HepG2 (cell line): ENCODE measurements around the gene HS3ST5. TPM values are rescaled to one million over a fixed set of nuclear protein-coding genes. Genes with fewer than 3 reads are reported as not detected.

Experiments used
- CBX2 ChIP-seq, 2 experiments: fragments of 200-600 bp in 1 of 2; sonication (generic); formaldehyde crosslinking in 1 of 2; IDR thresholded peaks; 2 replicates each; pipeline versions ENCODE4 v1.7.0 to v1.8.1; 2018 to 2022; ENCODE audit warnings: low read depth in 2 of 2, low read length in 1 of 2, mild to moderate bottlenecking in 1 of 2, missing genetic modification reagents in 1 of 2
- CC2D1A ChIP-seq: sonication (generic); formaldehyde crosslinking; IDR thresholded peaks from 2 replicates; pipeline ENCODE4 v1.8.1; 2023; ENCODE audit warnings: mild to moderate bottlenecking, missing genetic modification reagents
- CREM ChIP-seq, 2 experiments: sonication (generic) in 1 of 2; formaldehyde crosslinking in 1 of 2; IDR thresholded peaks; 2 replicates each; pipeline versions ENCODE4 v1.4.0 to v1.6.1; 2016 to 2020; ENCODE audit warnings: antibody characterized with exemption in 1 of 2, mild to moderate bottlenecking in 1 of 2, missing genetic modification reagents in 1 of 2
- DRAP1 ChIP-seq: IDR thresholded peaks from 2 replicates; pipeline ENCODE4 v1.6.1; 2016; ENCODE audit warnings: missing genetic modification reagents, missing compliant biosample characterization
- HIVEP1 ChIP-seq: sonication (generic); formaldehyde crosslinking; IDR thresholded peaks from 2 replicates; pipeline ENCODE4 v1.4.0; 2020; ENCODE audit warnings: mild to moderate bottlenecking, missing genetic modification reagents
- HOXA3 ChIP-seq: sonication (generic); formaldehyde crosslinking; IDR thresholded peaks from 2 replicates; pipeline ENCODE4 v1.5.0; 2020; ENCODE audit warnings: missing genetic modification reagents
- NFRKB ChIP-seq: fragments of 450-650 bp; IDR thresholded peaks from 2 replicates; pipeline ENCODE4 v1.6.1; 2017
- POLR2AphosphoS5 ChIP-seq: IDR thresholded peaks from 2 replicates; pipeline ENCODE4 v1.6.1; 2012; ENCODE audit warnings: low read depth, low read length
- PRPF4 ChIP-seq: fragments of 200-400 bp; formaldehyde crosslinking; IDR thresholded peaks from 2 replicates; pipeline ENCODE4 v1.6.1; 2016; ENCODE audit warnings: low read length, low read depth; ENCODE audit not compliant: poor library complexity, severe bottlenecking
- RFX5 ChIP-seq: IDR thresholded peaks from 2 replicates; pipeline ENCODE4 v1.6.1; 2011; ENCODE audit warnings: low read depth, low read length, improper control_type of control experiment
- SNRNP70 ChIP-seq: fragments of 200-400 bp; formaldehyde crosslinking; IDR thresholded peaks from 2 replicates; pipeline ENCODE4 v1.6.1; 2017; ENCODE audit warnings: mild to moderate bottlenecking, low read depth, low read length, moderate library complexity
- TMF1 ChIP-seq: sonication (generic); formaldehyde crosslinking; IDR thresholded peaks from 2 replicates; pipeline ENCODE4 v1.8.1; 2022; ENCODE audit warnings: low read depth, missing genetic modification reagents
- USF2 ChIP-seq, 2 experiments: sonication (generic) in 1 of 2; formaldehyde crosslinking in 1 of 2; IDR thresholded peaks; 2 replicates each; pipeline versions ENCODE4 v1.5.1 to v1.6.1; 2011 to 2020; ENCODE audit warnings: borderline replicate concordance in 1 of 2, low read depth in 1 of 2, low read length in 1 of 2, mild to moderate bottlenecking in 1 of 2, missing genetic modification reagents in 1 of 2, moderate library complexity in 1 of 2
- ZNF317 ChIP-seq: sonication (generic); formaldehyde crosslinking; IDR thresholded peaks from 2 replicates; pipeline ENCODE4 v1.5.0; 2020; ENCODE audit warnings: mild to moderate bottlenecking, missing genetic modification reagents
- ZNF460 ChIP-seq: sonication (generic); formaldehyde crosslinking; IDR thresholded peaks from 2 replicates; pipeline ENCODE4 v1.5.1; 2020; ENCODE audit warnings: missing genetic modification reagents, mild to moderate bottlenecking, borderline replicate concordance
- ZNF563 ChIP-seq: sonication (generic); formaldehyde crosslinking; IDR thresholded peaks from 2 replicates; pipeline ENCODE4 v1.8.0; 2022; ENCODE audit warnings: mild to moderate bottlenecking, moderate library complexity, missing genetic modification reagents
- ZNF589 ChIP-seq: sonication (generic); formaldehyde crosslinking; conservative IDR thresholded peaks from 2 replicates; pipeline ENCODE4 v1.8.0; 2022; ENCODE audit warnings: mild to moderate bottlenecking, moderate library complexity, missing genetic modification reagents
- ZNF652 ChIP-seq: IDR thresholded peaks from 2 replicates; pipeline ENCODE4 v1.6.1; 2016; ENCODE audit warnings: low read depth, borderline replicate concordance
- ZSCAN12 ChIP-seq: sonication (generic); formaldehyde crosslinking; IDR thresholded peaks from 2 replicates; pipeline ENCODE4 v1.9.0; 2021; ENCODE audit warnings: mild to moderate bottlenecking, missing genetic modification reagents
- polyA plus RNA-seq, 8 experiments: library from polyadenylated mRNA; depleted of rRNA in 3 of 8; stranded (reverse) in 7 of 8; unstranded in 1 of 8; fragments of >200 nt; fragmentation: Illumina TruSeq in 4 of 8; extraction: Trizol in 4 of 8; gene quantifications; 2 replicates each; pipeline versions ENCODE4 v1.2.1 to v1.2.3, GENCODE V29; 2011 to 2016; ENCODE audit warnings: low read depth in 4 of 8, missing spikeins in 1 of 8, mixed read lengths in 1 of 8; ENCODE audit not compliant: insufficient read depth in 1 of 8
- total RNA-seq, 5 experiments: library from RNA; depleted of rRNA; stranded (reverse); fragments of >200 nt; fragmentation: Illumina TruSeq; extraction: Trizol; gene quantifications; 2 replicates each; pipeline ENCODE4 v1.2.3, GENCODE V29; 2016; ENCODE audit warnings: low read depth in 1 of 5
- TF ChIP-seq, protein P1 (sequence below): IDR thresholded peaks from 2 replicates; pipeline ENCODE4 v1.6.1; 2016; ENCODE audit warnings: missing compliant biosample characterization, missing genetic modification reagents, borderline replicate concordance
- TF ChIP-seq, protein P2 (sequence below): sonication (generic); formaldehyde crosslinking; conservative IDR thresholded peaks from 2 replicates; pipeline ENCODE4 v1.4.0; 2020; ENCODE audit warnings: missing genetic modification reagents

Gene HS3ST5
- total and polyA plus RNA-seq, 2 of the 13 experiments (the other 11 are each of a cell fraction or from before 2014, with no cell fraction given), result 1.1 to 1.6 TPM

DNA sequence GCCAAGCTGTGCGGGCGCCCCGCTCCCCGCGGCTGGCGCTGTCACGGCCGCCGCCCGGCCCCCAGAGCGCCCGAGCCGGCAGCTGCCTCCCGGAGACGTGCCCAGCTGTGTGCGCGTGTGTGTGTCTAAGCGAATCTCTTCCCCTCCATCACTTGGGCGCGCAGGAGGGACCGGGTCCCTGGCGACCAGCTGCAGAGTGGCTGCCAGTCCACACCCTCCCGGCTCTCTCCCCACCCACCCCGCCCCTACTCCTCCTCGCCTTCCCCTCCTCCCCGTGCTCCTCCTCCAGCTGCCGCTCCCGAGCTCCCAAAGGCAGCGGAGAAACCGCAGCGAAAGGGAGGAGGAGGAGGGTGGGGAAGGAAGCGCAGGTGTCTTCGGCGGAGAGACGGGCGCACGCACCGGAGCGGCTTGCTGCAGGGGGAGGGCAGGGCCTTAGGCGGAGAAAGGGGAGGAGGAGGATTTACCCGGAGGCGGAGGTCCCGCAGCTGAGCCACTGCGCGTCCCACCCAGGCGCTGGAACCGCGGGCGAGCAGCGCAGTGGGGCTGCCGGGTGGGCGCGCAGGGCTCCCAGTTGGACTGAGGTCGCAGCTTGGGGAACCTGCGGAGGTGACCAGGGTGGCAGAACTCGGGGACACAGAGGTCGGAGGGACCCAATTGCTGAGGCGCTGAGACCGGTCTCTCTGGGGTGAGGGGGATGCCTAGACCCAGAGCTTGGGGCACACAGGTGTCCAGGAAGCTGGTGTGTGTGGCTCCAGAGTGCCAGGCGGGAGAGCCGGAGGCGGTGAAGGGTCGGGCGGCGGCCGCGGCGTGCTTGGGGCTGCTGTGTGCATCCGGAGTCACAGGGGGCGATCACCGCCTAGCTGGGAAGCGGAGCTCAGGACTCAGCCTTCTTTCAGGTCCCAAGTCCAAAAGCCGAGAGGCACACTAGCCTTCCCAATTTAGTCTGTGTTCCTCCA is at the start of gene HS3ST5 (continued):
- TF ChIP-seq SNRNP70, result no peak
- no peak for TF ChIP-seq HIVEP1 (CRISPR knock-in tag)
- TF ChIP-seq NFRKB, result no peak
- no peak for TF ChIP-seq USF2 (IDR thresholded peaks at IDR 0.05; ENCODE audit: low read depth, low read length)
- no peak; the same call in 1 of the 2 replicates for TF ChIP-seq USF2 (CRISPR knock-in tag; IDR thresholded peaks at IDR 0.05; ENCODE audit: borderline replicate concordance)
- no peak for TF ChIP-seq ZNF652 (CRISPR knock-in tag)
- TF ChIP-seq CC2D1A (CRISPR knock-in tag), result no peak
- TF ChIP-seq PRPF4, result no peak
- no peak for TF ChIP-seq ZSCAN12
- no peak for TF ChIP-seq ZNF563 (CRISPR knock-in tag)
- no peak for TF ChIP-seq RFX5
- TF ChIP-seq POLR2AphosphoS5, result 0 out of 2 replicates have a peak, but pooled peaks have one; percentile 7
- TF ChIP-seq, protein P1, sequence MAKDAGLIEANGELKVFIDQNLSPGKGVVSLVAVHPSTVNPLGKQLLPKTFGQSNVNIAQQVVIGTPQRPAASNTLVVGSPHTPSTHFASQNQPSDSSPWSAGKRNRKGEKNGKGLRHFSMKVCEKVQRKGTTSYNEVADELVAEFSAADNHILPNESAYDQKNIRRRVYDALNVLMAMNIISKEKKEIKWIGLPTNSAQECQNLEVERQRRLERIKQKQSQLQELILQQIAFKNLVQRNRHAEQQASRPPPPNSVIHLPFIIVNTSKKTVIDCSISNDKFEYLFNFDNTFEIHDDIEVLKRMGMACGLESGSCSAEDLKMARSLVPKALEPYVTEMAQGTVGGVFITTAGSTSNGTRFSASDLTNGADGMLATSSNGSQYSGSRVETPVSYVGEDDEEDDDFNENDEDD (CRISPR knock-in tag), result no peak
- TF ChIP-seq ZNF460 (CRISPR knock-in tag), result no peak
- no peak for TF ChIP-seq ZNF589 (CRISPR knock-in tag)
- TF ChIP-seq CBX2 (IDR thresholded peaks at IDR 0.05; ENCODE audit: low read depth, low read length), result no peak
- TF ChIP-seq CBX2 (CRISPR knock-in tag; IDR thresholded peaks at IDR 0.05; ENCODE audit: low read depth), result no peak
- no peak for TF ChIP-seq DRAP1
- no peak for TF ChIP-seq TMF1 (CRISPR knock-in tag)
- peak; percentile 65; the same call in 1 of the 2 replicates for TF ChIP-seq ZNF317 (CRISPR knock-in tag)
- TF ChIP-seq, protein P2, sequence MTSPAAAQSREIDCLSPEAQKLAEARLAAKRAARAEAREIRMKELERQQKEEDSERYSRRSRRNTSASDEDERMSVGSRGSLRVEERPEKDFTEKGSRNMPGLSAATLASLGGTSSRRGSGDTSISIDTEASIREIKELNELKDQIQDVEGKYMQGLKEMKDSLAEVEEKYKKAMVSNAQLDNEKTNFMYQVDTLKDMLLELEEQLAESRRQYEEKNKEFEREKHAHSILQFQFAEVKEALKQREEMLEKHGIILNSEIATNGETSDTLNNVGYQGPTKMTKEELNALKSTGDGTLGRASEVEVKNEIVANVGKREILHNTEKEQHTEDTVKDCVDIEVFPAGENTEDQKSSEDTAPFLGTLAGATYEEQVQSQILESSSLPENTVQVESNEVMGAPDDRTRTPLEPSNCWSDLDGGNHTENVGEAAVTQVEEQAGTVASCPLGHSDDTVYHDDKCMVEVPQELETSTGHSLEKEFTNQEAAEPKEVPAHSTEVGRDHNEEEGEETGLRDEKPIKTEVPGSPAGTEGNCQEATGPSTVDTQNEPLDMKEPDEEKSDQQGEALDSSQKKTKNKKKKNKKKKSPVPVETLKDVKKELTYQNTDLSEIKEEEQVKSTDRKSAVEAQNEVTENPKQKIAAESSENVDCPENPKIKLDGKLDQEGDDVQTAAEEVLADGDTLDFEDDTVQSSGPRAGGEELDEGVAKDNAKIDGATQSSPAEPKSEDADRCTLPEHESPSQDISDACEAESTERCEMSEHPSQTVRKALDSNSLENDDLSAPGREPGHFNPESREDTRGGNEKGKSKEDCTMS (CRISPR knock-in tag), result no peak
- TF ChIP-seq CREM (IDR thresholded peaks at IDR 0.05), result no peak
- TF ChIP-seq CREM (CRISPR knock-in tag; IDR thresholded peaks at IDR 0.05), result no peak
- TF ChIP-seq HOXA3 (CRISPR knock-in tag), result no peak; the same call in 1 of the 2 replicates
